Natural killer cell (primary cell): Measurements from ENCODE around the gene RTBDN. TPM values are rescaled to one million over a fixed set of nuclear protein-coding genes. Genes with fewer than 3 reads are reported as not detected.
"Not testable (repeated sequence)": the region's sequence is repeated elsewhere in the genome, so short reads cannot be mapped to it uniquely, and the experiment has no call there.

Experiments
- ATAC-seq, 3 donors: fragments of 150-1000 bp in 2 of 3; fragments of 200-7000 bp in 1 of 3; cut with Tn5 transposase; 1 replicate in 1 of 3; 2 replicates in 2 of 3; pipeline ENCODE4 v1.10.0; 2021; ENCODE audit warnings: mild to moderate bottlenecking in 2 of 3, moderate library complexity in 2 of 3
- DNase-seq, 2 donors: peaks; one replicate each; pipeline versions ENCODE4 v3.0.0 to v3.0.0-alpha.2; 2013 to 2021; ENCODE audit warnings: mixed read lengths in 1 of 2
- H3K27ac ChIP-seq: one replicate; pipeline ENCODE4 v1.5.1; 2013; ENCODE audit warnings: mild to moderate bottlenecking, low read length
- H3K27me3 ChIP-seq: one replicate; pipeline ENCODE4 v1.6.1; 2013; ENCODE audit warnings: low read length; ENCODE audit not compliant: control insufficient read depth, insufficient read depth
- H3K36me3 ChIP-seq: one replicate; pipeline ENCODE4 v1.6.1; 2013; ENCODE audit warnings: low read length; ENCODE audit not compliant: control insufficient read depth, insufficient read depth
- H3K4me1 ChIP-seq: one replicate; pipeline ENCODE4 v1.6.1; 2013; ENCODE audit warnings: low read length; ENCODE audit not compliant: control insufficient read depth, insufficient read depth
- H3K4me3 ChIP-seq: one replicate; pipeline ENCODE4 v1.5.1; 2013; ENCODE audit warnings: low read length
- H3K9me3 ChIP-seq: one replicate; pipeline ENCODE4 v1.6.1; 2013; ENCODE audit warnings: low read length; ENCODE audit not compliant: control insufficient read depth, insufficient read depth
- H3K27ac Mint-ChIP-seq, 2 donors: one replicate each; pipeline ENCODE4 v1.8.0; 2022; ENCODE audit warnings: mild to moderate bottlenecking in 2 of 2, mixed read lengths in 2 of 2, moderate library complexity in 1 of 2
- H3K27me3 Mint-ChIP-seq, 2 donors: one replicate each; pipeline ENCODE4 v1.8.0; 2022; ENCODE audit warnings: low read depth in 2 of 2, mixed read lengths in 2 of 2
- H3K36me3 Mint-ChIP-seq: one replicate; pipeline ENCODE4 v1.8.0; 2022; ENCODE audit warnings: mixed read lengths
- H3K4me1 Mint-ChIP-seq, 2 donors: one replicate each; pipeline ENCODE4 v1.8.0; 2022; ENCODE audit warnings: mixed read lengths in 2 of 2
- H3K4me3 Mint-ChIP-seq: one replicate; pipeline ENCODE4 v1.8.0; 2022; ENCODE audit warnings: mild to moderate bottlenecking, moderate library complexity, mixed read lengths
- H3K9me3 Mint-ChIP-seq, 2 donors: one replicate each; pipeline ENCODE4 v1.8.0; 2022; ENCODE audit warnings: mixed read lengths in 2 of 2
- WGBS: methylation state at CpG from one replicate; pipeline ENCODE4 v1.1.7; 2013; ENCODE audit warnings: missing lambda C conversion rate; ENCODE audit not compliant: insufficient coverage; 5-methylcytosine and 5-hydroxymethylcytosine counted together
- intact Hi-C: fragments of 100-400 bp; cut with micrococcal nuclease; formaldehyde crosslinking; loops from one replicate; pipeline ENCODE4 v1.14.2; 2022
- total RNA-seq, 4 donors: library from RNA; stranded (reverse); fragments of 120-200 nt in 1 of 4; gene quantifications; one replicate each; pipeline versions ENCODE4 v1.2.3 to v1.2.4, GENCODE V29; 2013 to 2022
- TF ChIP-seq, protein P1 (sequence below): fragments of 200-600 bp; IDR thresholded peaks from one replicate; pipeline ENCODE4 v1.8.0; 2022; ENCODE audit warnings: antibody characterized with exemption

The RTBDN gene
- total RNA-seq, 3 donors from 2014 or later (not counting 1 experiment from before 2014, with no cell fraction given): not detected

GRCh38 chr19:12825254-12826131, 8.9 kb downstream of the RTBDN start:
- no peaks in the 10 kb centered on the region for H3K36me3 ChIP-seq
- H3K27ac Mint-ChIP-seq: no peak overlapping the region
- H3K27ac ChIP-seq: no peak overlapping the region
- H3K4me1 Mint-ChIP-seq: peaks cover 10% of the 10 kb centered on the region in 2 donors
- H3K27me3 ChIP-seq: peaks cover 36% of the 10 kb centered on the region
- H3K9me3 ChIP-seq: no peaks in the 10 kb centered on the region
- H3K36me3 Mint-ChIP-seq: no peaks in the 10 kb centered on the region
- intact Hi-C loops: no loop called here
- DNase-seq (peak in 1 of 2 donors; percentile 41), ATAC-seq (peak in 1 of 3 donors; percentile 54)
- H3K9me3 Mint-ChIP-seq: no peaks in the 10 kb centered on the region
- peaks cover 10% of the 10 kb centered on the region for H3K4me1 ChIP-seq
- no peak overlapping the region for H3K4me3 Mint-ChIP-seq
- WGBS: 14% methylated on average over 44 of the region's 46 CpGs
- H3K4me3 ChIP-seq: no peak overlapping the region
- H3K27me3 Mint-ChIP-seq: peaks cover 29 to 36% of the 10 kb centered on the region in 2 donors
- TF ChIP-seq, protein P1, sequence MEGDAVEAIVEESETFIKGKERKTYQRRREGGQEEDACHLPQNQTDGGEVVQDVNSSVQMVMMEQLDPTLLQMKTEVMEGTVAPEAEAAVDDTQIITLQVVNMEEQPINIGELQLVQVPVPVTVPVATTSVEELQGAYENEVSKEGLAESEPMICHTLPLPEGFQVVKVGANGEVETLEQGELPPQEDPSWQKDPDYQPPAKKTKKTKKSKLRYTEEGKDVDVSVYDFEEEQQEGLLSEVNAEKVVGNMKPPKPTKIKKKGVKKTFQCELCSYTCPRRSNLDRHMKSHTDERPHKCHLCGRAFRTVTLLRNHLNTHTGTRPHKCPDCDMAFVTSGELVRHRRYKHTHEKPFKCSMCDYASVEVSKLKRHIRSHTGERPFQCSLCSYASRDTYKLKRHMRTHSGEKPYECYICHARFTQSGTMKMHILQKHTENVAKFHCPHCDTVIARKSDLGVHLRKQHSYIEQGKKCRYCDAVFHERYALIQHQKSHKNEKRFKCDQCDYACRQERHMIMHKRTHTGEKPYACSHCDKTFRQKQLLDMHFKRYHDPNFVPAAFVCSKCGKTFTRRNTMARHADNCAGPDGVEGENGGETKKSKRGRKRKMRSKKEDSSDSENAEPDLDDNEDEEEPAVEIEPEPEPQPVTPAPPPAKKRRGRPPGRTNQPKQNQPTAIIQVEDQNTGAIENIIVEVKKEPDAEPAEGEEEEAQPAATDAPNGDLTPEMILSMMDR: peak; percentile 32

DNA sequence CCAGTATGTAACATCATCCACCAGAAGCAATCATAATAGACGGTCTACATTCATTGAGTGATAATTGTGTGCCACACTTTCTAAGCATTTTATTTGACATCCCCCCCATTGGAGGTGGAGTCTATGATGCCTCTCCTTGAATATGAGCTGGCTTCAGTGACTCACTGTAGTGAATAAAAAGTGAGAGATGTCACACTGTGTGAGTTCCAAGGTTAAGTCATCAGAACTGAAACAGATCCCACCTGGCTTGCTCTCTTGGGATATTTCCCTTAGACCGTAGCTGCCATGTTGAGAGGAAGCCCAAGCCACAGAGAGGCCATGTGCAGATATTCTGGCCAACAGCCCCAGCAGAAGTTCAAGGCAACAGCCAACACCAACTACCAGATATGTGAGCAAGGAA, 12.6 kb downstream of the RTBDN start:
- no peak for DNase-seq
- H3K27ac Mint-ChIP-seq: no peak overlapping the region
- Histone ChIP-seq H3K27ac (no peak overlapping the region), H3K36me3 (no peaks in the 10 kb centered on the region), H3K27me3 (peaks cover 17% of the 10 kb centered on the region), H3K9me3 (no peaks in the 10 kb centered on the region), H3K4me3 (no peak overlapping the region), H3K4me1 (peaks cover 10% of the 10 kb centered on the region)
- no peak overlapping the region for H3K4me3 Mint-ChIP-seq
- TF ChIP-seq, protein P1: no peak
- H3K9me3 Mint-ChIP-seq: no peaks in the 10 kb centered on the region
- H3K27me3 Mint-ChIP-seq: peaks cover 15% of the 10 kb centered on the region in 2 donors
- 71% methylated on average over 1 of the region's 2 CpGs for WGBS
- no peaks in the 10 kb centered on the region for H3K36me3 Mint-ChIP-seq
- peaks cover 10% of the 10 kb centered on the region in 2 donors for H3K4me1 Mint-ChIP-seq
- ATAC-seq: no peak
- intact Hi-C loops: no loop called here

- H3K27me3 Mint-ChIP-seq, H3K4me1 ChIP-seq, DNase-seq, H3K4me1 Mint-ChIP-seq, H3K36me3 Mint-ChIP-seq, intact Hi-C loops, ATAC-seq, H3K4me3 Mint-ChIP-seq, H3K9me3 Mint-ChIP-seq, H3K9me3 ChIP-seq, H3K27me3 ChIP-seq, H3K4me3 ChIP-seq, H3K36me3 ChIP-seq, H3K27ac ChIP-seq, H3K27ac Mint-ChIP-seq: not testable (repeated sequence)
- WGBS: 94% methylated on average over 11 of the region's 11 CpGs
Observed at GRCh38 chr19:12817810-12818209, 16.6 kb downstream of the RTBDN start.

GRCh38 chr19:12817188-12817587, 17.2 kb downstream of the RTBDN start:
- intact Hi-C loops, H3K27ac Mint-ChIP-seq, H3K27ac ChIP-seq, H3K9me3 Mint-ChIP-seq, H3K4me3 Mint-ChIP-seq, H3K4me3 ChIP-seq, ATAC-seq, DNase-seq, H3K4me1 Mint-ChIP-seq, H3K9me3 ChIP-seq, H3K36me3 Mint-ChIP-seq, H3K27me3 ChIP-seq, H3K27me3 Mint-ChIP-seq, H3K4me1 ChIP-seq, H3K36me3 ChIP-seq: not testable (repeated sequence)
- WGBS: 98% methylated on average over 6 of the region's 6 CpGs
